ENCODE measurements around the gene IGFBP5.

DNA sequence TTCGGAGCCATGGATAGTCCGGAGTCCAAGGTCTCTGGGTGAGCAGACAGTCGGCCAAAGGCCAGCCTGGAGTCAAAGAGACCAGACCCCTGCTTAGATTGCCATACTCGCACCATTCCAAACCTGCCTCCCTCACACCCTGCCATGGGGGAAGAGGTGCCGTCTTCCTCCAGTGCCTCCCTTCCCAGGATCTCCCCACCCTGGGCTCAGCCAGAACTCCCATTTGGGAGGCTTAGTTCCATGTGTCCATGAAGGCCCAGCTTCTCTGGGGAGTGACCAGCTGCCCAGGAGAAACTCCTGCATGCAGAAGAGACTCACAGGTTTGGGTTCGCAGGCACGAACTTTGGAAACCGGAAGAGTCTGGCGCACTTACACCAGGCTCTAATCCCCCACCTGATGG lies 21.7 kb downstream of the IGFBP5 start:
- no peak for TF ChIP-seq JUNB (IDR thresholded peaks at IDR 0.05)
- TF ChIP-seq, protein P1, sequence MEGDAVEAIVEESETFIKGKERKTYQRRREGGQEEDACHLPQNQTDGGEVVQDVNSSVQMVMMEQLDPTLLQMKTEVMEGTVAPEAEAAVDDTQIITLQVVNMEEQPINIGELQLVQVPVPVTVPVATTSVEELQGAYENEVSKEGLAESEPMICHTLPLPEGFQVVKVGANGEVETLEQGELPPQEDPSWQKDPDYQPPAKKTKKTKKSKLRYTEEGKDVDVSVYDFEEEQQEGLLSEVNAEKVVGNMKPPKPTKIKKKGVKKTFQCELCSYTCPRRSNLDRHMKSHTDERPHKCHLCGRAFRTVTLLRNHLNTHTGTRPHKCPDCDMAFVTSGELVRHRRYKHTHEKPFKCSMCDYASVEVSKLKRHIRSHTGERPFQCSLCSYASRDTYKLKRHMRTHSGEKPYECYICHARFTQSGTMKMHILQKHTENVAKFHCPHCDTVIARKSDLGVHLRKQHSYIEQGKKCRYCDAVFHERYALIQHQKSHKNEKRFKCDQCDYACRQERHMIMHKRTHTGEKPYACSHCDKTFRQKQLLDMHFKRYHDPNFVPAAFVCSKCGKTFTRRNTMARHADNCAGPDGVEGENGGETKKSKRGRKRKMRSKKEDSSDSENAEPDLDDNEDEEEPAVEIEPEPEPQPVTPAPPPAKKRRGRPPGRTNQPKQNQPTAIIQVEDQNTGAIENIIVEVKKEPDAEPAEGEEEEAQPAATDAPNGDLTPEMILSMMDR (IDR thresholded peaks at IDR 0.05 in 2 of 3, conservative IDR thresholded peaks at IDR 0.05 in 1 of 3; ENCODE audit: control insufficient read depth in 2 of 3, extremely low read depth in 1 of 3, insufficient read depth in 1 of 3, low read depth in 3 of 3, low read length in 3 of 3): no peak
- no peak for TF ChIP-seq RFX5 (IDR thresholded peaks at IDR 0.05; ENCODE audit: low read depth, low read length)
- TF ChIP-seq YY1 (IDR thresholded peaks at IDR 0.05; ENCODE audit: low read depth, low read length): no peak
- TF ChIP-seq EZH2 (IDR thresholded peaks at IDR 0.05; ENCODE audit: borderline replicate concordance, control insufficient read depth, low read depth, low read length): no peak
- TF ChIP-seq RAD21 (IDR thresholded peaks at IDR 0.05; ENCODE audit: insufficient read depth, low read depth, low read length): no peak
- no peak for TF ChIP-seq MTA3 (IDR thresholded peaks at IDR 0.05; ENCODE audit: borderline replicate concordance, low read length)
- TF ChIP-seq MXI1 (IDR thresholded peaks at IDR 0.05; ENCODE audit: low read depth, low read length): no peak
- no peak for TF ChIP-seq POLR2AphosphoS5 (IDR thresholded peaks at IDR 0.05; ENCODE audit: low read length)

Measured in GM12878 (cell line).